Cardiac fibroblast (primary cell): ENCODE measurements around the gene ILKAP.

Experiments
- DNase-seq, 2 donors: peaks; one replicate each; pipeline versions ENCODE4 v3.0.0 to v3.0.0-alpha.2; 2010; ENCODE audit warnings: low read depth in 2 of 2
- H3K4me3 ChIP-seq, 2 donors: replicated peaks in 1 of 2; 1 replicate in 1 of 2; 2 replicates in 1 of 2; pipeline ENCODE4 v1.5.1; 2011; ENCODE audit warnings: low read depth in 2 of 2, low read length in 2 of 2, mild to moderate bottlenecking in 2 of 2, moderate library complexity in 1 of 2
- CTCF ChIP-seq: IDR thresholded peaks from one replicate; pipeline ENCODE4 v1.5.1; 2011; ENCODE audit warnings: low read depth, mild to moderate bottlenecking, low read length, inconsistent platforms

ILKAP gene, protein sequence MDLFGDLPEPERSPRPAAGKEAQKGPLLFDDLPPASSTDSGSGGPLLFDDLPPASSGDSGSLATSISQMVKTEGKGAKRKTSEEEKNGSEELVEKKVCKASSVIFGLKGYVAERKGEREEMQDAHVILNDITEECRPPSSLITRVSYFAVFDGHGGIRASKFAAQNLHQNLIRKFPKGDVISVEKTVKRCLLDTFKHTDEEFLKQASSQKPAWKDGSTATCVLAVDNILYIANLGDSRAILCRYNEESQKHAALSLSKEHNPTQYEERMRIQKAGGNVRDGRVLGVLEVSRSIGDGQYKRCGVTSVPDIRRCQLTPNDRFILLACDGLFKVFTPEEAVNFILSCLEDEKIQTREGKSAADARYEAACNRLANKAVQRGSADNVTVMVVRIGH

GRCh38 chr2:238203094-238203972 lies at the start of gene ILKAP:
Gene ILKAP, minus strand, starts transcription at chr2:238203695. Its CDS starts 142 bp downstream, at chr2:238203553.
- H3K4me3 ChIP-seq = peak within 1 kb of the TSS; percentile 59 to 76
- TF ChIP-seq CTCF = no peak
- DNase-seq = peak; percentile 75 to 86

DNA sequence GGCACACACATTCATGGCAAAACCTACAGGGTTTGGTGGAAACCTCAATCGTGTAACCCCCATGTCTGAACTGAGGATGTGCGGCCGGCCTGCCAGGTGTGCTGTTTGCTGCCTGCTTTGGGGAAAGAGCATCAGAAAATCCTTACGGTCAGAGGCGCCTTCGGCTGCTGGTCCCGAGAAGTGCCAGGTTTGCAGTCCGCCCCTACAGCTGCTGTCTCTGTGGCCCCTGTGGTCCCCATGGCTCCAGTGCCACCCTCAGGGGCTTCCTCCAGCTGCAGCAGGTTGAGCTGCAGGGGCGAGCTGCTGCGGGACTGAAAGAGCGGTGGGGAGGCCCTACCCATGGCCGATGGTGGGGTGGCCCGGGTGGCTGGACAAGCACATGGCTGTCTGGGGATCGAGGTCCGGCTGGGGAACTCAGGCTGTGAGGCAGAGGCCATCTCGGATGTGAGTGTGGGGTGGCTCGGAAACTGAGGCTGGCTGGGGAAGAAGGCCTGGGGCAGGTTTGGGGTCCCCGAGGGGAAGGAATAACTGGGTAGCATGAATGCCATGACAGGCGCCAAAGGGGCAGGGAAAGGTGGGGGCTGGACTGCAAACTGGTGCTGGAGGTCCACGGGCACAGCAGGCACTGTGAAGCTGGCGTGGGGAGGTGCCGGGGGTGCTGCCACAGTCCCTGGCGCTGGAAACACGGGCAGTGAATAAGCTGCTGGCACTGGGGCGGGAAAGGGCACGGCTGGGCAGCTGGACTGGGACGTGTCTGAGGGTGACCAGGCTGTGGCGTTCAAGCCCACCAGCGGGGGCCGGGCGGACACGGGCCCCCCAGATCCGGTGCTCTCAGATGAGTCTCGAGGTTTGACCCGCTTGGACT lies 49.5 kb upstream of the ILKAP start:
- DNase-seq = no peak
- H3K4me3 ChIP-seq = no peak overlapping the region
- no peak for TF ChIP-seq CTCF

- TF ChIP-seq CTCF = no peak
- DNase-seq = no peak
- no peak overlapping the region for H3K4me3 ChIP-seq
Observed at GRCh38 chr2:238251986-238252385, 48.5 kb upstream of the ILKAP start.

- no peak for DNase-seq
- TF ChIP-seq CTCF = no peak
- H3K4me3 ChIP-seq = no peak overlapping the region
Observed at GRCh38 chr2:238251331-238251730, 47.8 kb upstream of the ILKAP start.

GRCh38 chr2:238250896-238251295 lies 47.4 kb upstream of the ILKAP start:
- no peak for DNase-seq
- no peak for TF ChIP-seq CTCF
- no peak overlapping the region for H3K4me3 ChIP-seq

DNA sequence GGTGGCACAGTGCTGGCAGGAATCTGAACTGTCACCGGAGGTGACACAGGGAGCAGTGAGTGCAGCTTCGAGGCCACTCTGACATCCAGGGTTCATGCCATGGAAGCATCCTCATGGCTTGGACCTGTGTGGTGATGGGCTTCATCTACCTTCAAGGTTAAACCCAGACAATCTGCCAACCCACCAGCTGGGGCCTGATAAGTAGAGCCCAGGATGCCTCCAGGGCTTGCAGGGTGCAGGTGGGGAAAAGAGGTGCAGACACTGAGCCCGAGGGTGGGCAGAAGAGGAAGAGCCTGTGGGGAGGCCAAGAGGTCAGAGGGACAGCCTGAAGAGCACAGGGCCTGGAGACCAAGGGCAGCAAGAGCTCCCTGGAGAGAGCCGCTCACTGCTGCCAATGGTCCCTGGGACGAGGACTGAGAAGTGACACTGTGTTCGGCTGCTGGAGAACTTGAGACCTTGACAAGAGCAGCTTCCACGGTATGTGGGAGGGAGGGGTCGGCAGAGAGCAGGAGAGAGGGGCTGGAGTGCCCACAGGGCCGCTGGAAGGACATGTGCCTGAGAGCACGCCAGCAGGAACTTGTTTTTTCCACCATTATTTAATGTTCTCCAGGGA lies 44.5 kb upstream of the ILKAP start:
- TF ChIP-seq CTCF = no peak
- H3K4me3 ChIP-seq = no peak overlapping the region
- no peak for DNase-seq
